Activated naive CD4-positive, alpha-beta T cell treated with anti-CD3 and anti-CD28 coated beads, Interleukin-2, amount 50 U/mL, for 24 hours (primary cell): Measurements from ENCODE around the gene DDX52.
"Not testable (repeated sequence)": the region's sequence is repeated elsewhere in the genome, so short reads cannot be mapped to it uniquely, and the experiment has no call there.

Source experiments
- H3K27ac Mint-ChIP-seq: one replicate; pipeline ENCODE4 v1.8.0; 2021; ENCODE audit warnings: mild to moderate bottlenecking, mixed read lengths
- H3K27me3 Mint-ChIP-seq: one replicate; pipeline ENCODE4 v1.8.0; 2021; ENCODE audit warnings: mixed read lengths
- H3K36me3 Mint-ChIP-seq: one replicate; pipeline ENCODE4 v1.8.0; 2021; ENCODE audit warnings: mixed read lengths
- H3K4me1 Mint-ChIP-seq: one replicate; pipeline ENCODE4 v1.8.0; 2021; ENCODE audit warnings: mixed read lengths
- H3K4me3 Mint-ChIP-seq: one replicate; pipeline ENCODE4 v1.8.0; 2021; ENCODE audit warnings: mild to moderate bottlenecking, mixed read lengths
- H3K9me3 Mint-ChIP-seq: one replicate; pipeline ENCODE4 v1.8.0; 2021; ENCODE audit warnings: mixed read lengths

The DDX52 gene

DNA sequence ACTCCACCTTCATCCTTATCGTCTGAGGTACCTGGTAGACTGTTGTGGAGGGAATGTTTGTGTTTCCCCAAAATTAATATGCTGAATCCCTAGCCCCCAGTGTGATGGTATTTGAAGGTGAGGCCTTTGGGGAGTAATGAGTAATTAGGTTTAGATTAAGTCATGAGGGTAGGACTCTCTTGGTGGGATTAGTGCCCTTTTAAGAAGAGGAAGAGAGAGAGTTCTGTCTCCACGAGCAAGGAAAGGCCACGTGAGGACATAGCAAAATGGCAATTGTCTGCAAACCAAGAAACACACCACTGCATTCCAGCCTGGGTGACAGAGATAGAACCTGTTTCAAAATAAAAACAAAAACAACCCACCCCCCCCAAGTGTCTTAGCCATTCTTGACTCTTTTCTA is 21.0 kb upstream of the DDX52 start:
- no peak overlapping the region for H3K4me3 Mint-ChIP-seq
- no peak overlapping the region for H3K27ac Mint-ChIP-seq
- no peaks in the 10 kb centered on the region for H3K27me3 Mint-ChIP-seq
- no peaks in the 10 kb centered on the region for H3K9me3 Mint-ChIP-seq
- H3K4me1 Mint-ChIP-seq = no peaks in the 10 kb centered on the region
- no peaks in the 10 kb centered on the region for H3K36me3 Mint-ChIP-seq

DNA sequence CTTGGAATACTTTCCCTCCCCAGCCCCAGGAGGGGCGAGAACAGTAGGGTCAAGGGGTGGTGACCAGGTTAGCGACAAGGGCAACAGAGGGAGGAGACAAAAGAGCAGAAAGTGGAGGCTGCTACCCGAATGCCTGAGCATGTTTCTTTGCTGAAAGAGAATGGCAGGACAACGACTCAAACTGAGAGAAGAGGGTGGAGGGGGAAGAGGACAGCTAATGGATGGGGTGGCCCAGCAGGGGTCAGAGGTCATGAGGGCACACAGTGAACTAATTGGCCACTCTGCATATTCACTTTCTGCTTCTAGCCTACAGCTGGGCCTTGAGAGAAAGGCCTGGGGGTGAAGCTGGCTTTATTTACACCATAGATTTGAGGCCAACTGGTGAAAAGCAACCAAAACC is 19.1 kb upstream of the DDX52 start:
- H3K27me3 Mint-ChIP-seq = no peaks in the 10 kb centered on the region
- no peak overlapping the region for H3K27ac Mint-ChIP-seq
- no peak overlapping the region for H3K4me3 Mint-ChIP-seq
- H3K9me3 Mint-ChIP-seq = no peaks in the 10 kb centered on the region
- H3K4me1 Mint-ChIP-seq = no peaks in the 10 kb centered on the region
- H3K36me3 Mint-ChIP-seq = no peaks in the 10 kb centered on the region

GRCh38 chr17:37661400-37662014 is 18.3 kb upstream of the DDX52 start:
- Mint-ChIP-seq H3K9me3 (no peaks in the 10 kb centered on the region), H3K4me1 (no peaks in the 10 kb centered on the region), H3K4me3 (no peak overlapping the region), H3K27ac (no peak overlapping the region), H3K27me3 (no peaks in the 10 kb centered on the region), H3K36me3 (no peaks in the 10 kb centered on the region)

- H3K4me3 Mint-ChIP-seq = no peak overlapping the region
- H3K4me1 Mint-ChIP-seq = no peaks in the 10 kb centered on the region
- H3K36me3 Mint-ChIP-seq = no peaks in the 10 kb centered on the region
- no peaks in the 10 kb centered on the region for H3K27me3 Mint-ChIP-seq
- H3K9me3 Mint-ChIP-seq = no peaks in the 10 kb centered on the region
- H3K27ac Mint-ChIP-seq = no peak overlapping the region
Measured at GRCh38 chr17:37659925-37660324, 16.7 kb upstream of the DDX52 start.

DNA sequence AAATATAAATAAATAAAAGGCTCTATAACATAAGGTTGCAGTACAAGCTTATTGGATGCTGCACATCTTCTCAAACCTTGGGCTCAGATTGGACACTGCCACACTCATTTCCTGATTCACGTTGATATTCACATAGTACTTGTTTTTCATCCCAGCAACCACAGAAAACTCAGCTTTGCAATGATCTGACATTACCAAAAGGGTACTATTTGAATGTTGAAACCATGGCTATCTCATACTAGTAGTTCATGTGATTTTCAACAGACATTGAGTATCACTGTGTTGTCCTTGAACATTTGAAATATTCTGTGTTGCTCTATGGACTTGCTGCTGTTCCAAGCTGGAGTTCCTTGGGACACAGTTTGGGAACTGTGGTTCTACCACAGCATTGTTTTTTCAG is 14.0 kb upstream of the DDX52 start:
- H3K4me1 Mint-ChIP-seq = no peaks in the 10 kb centered on the region
- H3K27me3 Mint-ChIP-seq = no peaks in the 10 kb centered on the region

GRCh38 chr17:37651849-37652248 is 8.6 kb upstream of the DDX52 start:
- H3K4me1 Mint-ChIP-seq = no peaks in the 10 kb centered on the region
- no peaks in the 10 kb centered on the region for H3K36me3 Mint-ChIP-seq
- no peak overlapping the region for H3K27ac Mint-ChIP-seq
- peaks cover 24% of the 10 kb centered on the region for H3K27me3 Mint-ChIP-seq
- no peak overlapping the region for H3K4me3 Mint-ChIP-seq
- no peaks in the 10 kb centered on the region for H3K9me3 Mint-ChIP-seq

More for the DNA sequence above, 14.0 kb upstream of the DDX52 start:
- Mint-ChIP-seq H3K9me3 (no peaks in the 10 kb centered on the region), H3K36me3 (no peaks in the 10 kb centered on the region), H3K27ac (no peak overlapping the region), H3K4me3 (no peak overlapping the region)

- no peak overlapping the region for H3K4me3 Mint-ChIP-seq
- H3K27ac Mint-ChIP-seq = no peak overlapping the region
- no peaks in the 10 kb centered on the region for H3K4me1 Mint-ChIP-seq
- no peaks in the 10 kb centered on the region for H3K36me3 Mint-ChIP-seq
- no peaks in the 10 kb centered on the region for H3K9me3 Mint-ChIP-seq
- peaks cover 32% of the 10 kb centered on the region for H3K27me3 Mint-ChIP-seq
Measured at GRCh38 chr17:37650419-37651003, 7.3 kb upstream of the DDX52 start.

GRCh38 chr17:37648555-37648954 is 5.3 kb upstream of the DDX52 start:
- Mint-ChIP-seq H3K27ac (no peak overlapping the region), H3K4me3 (no peak overlapping the region), H3K9me3 (no peaks in the 10 kb centered on the region), H3K27me3 (peaks cover 34% of the 10 kb centered on the region), H3K36me3 (no peaks in the 10 kb centered on the region), H3K4me1 (peaks cover 5% of the 10 kb centered on the region)

GRCh38 chr17:37647856-37648255 is 4.6 kb upstream of the DDX52 start:
- peaks cover 34% of the 10 kb centered on the region for H3K27me3 Mint-ChIP-seq
- no peak overlapping the region for H3K27ac Mint-ChIP-seq
- no peaks in the 10 kb centered on the region for H3K36me3 Mint-ChIP-seq
- H3K9me3 Mint-ChIP-seq = no peaks in the 10 kb centered on the region
- H3K4me1 Mint-ChIP-seq = peaks cover 9% of the 10 kb centered on the region
- H3K4me3 Mint-ChIP-seq = no peak overlapping the region

DNA sequence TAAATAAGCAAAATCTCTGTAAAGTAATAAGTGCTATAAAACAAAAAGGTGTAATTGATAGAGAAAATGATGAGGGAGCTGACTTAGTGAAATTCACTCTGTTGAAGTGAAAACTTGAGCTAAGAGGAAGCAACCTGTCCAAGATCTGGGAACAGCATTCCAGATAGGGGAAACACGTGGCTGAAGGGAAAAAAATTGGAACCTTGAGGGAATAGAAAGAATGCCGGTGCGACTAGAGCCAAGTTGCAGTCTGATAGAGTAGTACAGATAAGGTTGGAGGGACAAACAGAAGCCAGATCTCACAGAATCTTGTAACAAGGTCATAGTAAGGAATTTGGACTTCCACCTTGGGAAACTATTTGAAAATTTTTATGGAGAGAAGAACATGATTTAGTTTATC is 623 bp upstream of the DDX52 start:
- peaks cover 37% of the 10 kb centered on the region for H3K4me1 Mint-ChIP-seq
- H3K4me3 Mint-ChIP-seq = peak overlapping the region; percentile 97
- no peaks in the 10 kb centered on the region for H3K9me3 Mint-ChIP-seq
- H3K27me3 Mint-ChIP-seq = peaks cover 19% of the 10 kb centered on the region
- H3K27ac Mint-ChIP-seq = no peak overlapping the region
- peaks cover 9% of the 10 kb centered on the region for H3K36me3 Mint-ChIP-seq

GRCh38 chr17:37642681-37643080 is 565 bp downstream of the DDX52 start:
- H3K9me3 Mint-ChIP-seq = no peaks in the 10 kb centered on the region
- H3K36me3 Mint-ChIP-seq = peaks cover 16% of the 10 kb centered on the region
- H3K4me1 Mint-ChIP-seq = peaks cover 45% of the 10 kb centered on the region
- H3K27ac Mint-ChIP-seq = peak overlapping the region; percentile 92
- peak overlapping the region; percentile 97 for H3K4me3 Mint-ChIP-seq
- peaks cover 12% of the 10 kb centered on the region for H3K27me3 Mint-ChIP-seq

GRCh38 chr17:37640015-37640414 is 3.2 kb downstream of the DDX52 start:
- H3K27me3 Mint-ChIP-seq = peaks cover 2% of the 10 kb centered on the region
- H3K4me3 Mint-ChIP-seq = peak overlapping the region; percentile 64
- H3K9me3 Mint-ChIP-seq = no peaks in the 10 kb centered on the region
- peaks cover 51% of the 10 kb centered on the region for H3K4me1 Mint-ChIP-seq
- no peak overlapping the region for H3K27ac Mint-ChIP-seq
- H3K36me3 Mint-ChIP-seq = peaks cover 20% of the 10 kb centered on the region

DNA sequence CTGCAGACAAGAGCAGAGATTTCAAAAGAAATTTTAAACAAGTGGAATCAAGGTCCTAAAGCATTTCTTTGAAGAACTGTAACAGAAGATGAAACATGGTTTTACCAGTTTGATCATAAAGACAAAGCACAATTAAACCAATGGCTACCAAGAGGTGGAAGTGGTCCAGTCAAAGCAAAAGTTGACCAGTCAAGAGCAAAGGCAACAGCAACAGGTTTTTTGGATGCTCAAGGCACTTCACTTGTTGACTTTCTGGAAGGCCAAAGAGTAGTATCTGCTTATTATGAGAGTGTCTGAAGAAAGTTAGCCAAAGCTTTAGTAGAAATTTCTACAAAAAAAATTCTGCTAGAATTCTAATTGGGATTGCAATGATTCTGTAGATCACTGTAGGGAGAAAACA is 5.3 kb downstream of the DDX52 start:
- H3K27ac Mint-ChIP-seq = no peak overlapping the region
- H3K36me3 Mint-ChIP-seq = peaks cover 20% of the 10 kb centered on the region
- H3K9me3 Mint-ChIP-seq = no peaks in the 10 kb centered on the region
- no peaks in the 10 kb centered on the region for H3K27me3 Mint-ChIP-seq
- H3K4me1 Mint-ChIP-seq = peaks cover 42% of the 10 kb centered on the region
- no peak overlapping the region for H3K4me3 Mint-ChIP-seq

- not testable (repeated sequence) for H3K27ac Mint-ChIP-seq, H3K27me3 Mint-ChIP-seq, H3K36me3 Mint-ChIP-seq, H3K9me3 Mint-ChIP-seq, H3K4me3 Mint-ChIP-seq, H3K4me1 Mint-ChIP-seq
Measured at GRCh38 chr17:37616430-37616829, 26.8 kb downstream of the DDX52 start.

DNA sequence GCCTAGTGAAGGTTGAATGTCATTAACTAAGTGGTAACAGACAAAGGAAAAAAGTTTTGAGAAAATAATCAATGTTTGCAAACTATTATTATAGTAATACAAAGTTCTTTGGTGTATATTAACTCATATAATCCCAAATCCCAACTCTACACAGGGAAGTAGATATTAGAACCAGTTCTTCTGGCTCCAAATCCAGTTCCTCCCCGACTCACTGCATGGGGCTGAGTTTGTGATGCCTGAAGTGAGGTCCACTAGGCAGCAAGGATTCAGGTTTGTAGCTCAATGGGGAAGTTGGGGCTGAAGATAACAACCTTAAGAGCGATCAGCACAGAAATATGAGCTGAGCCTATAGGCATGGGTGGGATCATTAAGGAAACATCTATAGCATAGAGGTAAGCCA is 28.4 kb downstream of the DDX52 start:
- no peaks in the 10 kb centered on the region for H3K4me1 Mint-ChIP-seq
- no peak overlapping the region for H3K27ac Mint-ChIP-seq
- H3K36me3 Mint-ChIP-seq = peaks cover 4% of the 10 kb centered on the region
- H3K27me3 Mint-ChIP-seq = no peaks in the 10 kb centered on the region
- H3K9me3 Mint-ChIP-seq = no peaks in the 10 kb centered on the region
- no peak overlapping the region for H3K4me3 Mint-ChIP-seq

- no peaks in the 10 kb centered on the region for H3K9me3 Mint-ChIP-seq
- peaks cover 4% of the 10 kb centered on the region for H3K36me3 Mint-ChIP-seq
- H3K27ac Mint-ChIP-seq = no peak overlapping the region
- no peaks in the 10 kb centered on the region for H3K4me1 Mint-ChIP-seq
- no peaks in the 10 kb centered on the region for H3K27me3 Mint-ChIP-seq
- no peak overlapping the region for H3K4me3 Mint-ChIP-seq
Measured at GRCh38 chr17:37614391-37614790, 28.9 kb downstream of the DDX52 start.

GRCh38 chr17:37610971-37611370 is 32.3 kb downstream of the DDX52 start:
- Mint-ChIP-seq H3K27ac (peak overlapping the region; percentile 2), H3K36me3 (no peaks in the 10 kb centered on the region), H3K9me3 (no peaks in the 10 kb centered on the region), H3K27me3 (no peaks in the 10 kb centered on the region), H3K4me3 (peak overlapping the region; percentile 35), H3K4me1 (peaks cover 17% of the 10 kb centered on the region)
